Esophagus squamous epithelium (tissue), 4 donors: Measurements from ENCODE around the gene PHACTR1.

Experiments used
- CTCF ChIP-seq, 6 experiments: fragments of 450-650 bp in 4 of 6; fragments of 200-600 bp in 2 of 6; sonication (generic) in 2 of 6; IDR thresholded peaks; one replicate each; pipeline ENCODE4 v1.5.1; 2016 to 2019; ENCODE audit warnings: antibody characterized with exemption in 6 of 6, mild to moderate bottlenecking in 4 of 6, moderate library complexity in 4 of 6
- POLR2A ChIP-seq, 4 donors: fragments of 450-650 bp; IDR thresholded peaks; one replicate each; pipeline ENCODE4 v1.6.1; 2017; ENCODE audit warnings: antibody characterized with exemption in 4 of 4, mild to moderate bottlenecking in 4 of 4, moderate library complexity in 3 of 4

GRCh38 chr6:13105139-13105538 lies 388.6 kb downstream of the PHACTR1 start:
- TF ChIP-seq CTCF (IDR thresholded peaks at IDR 0.05) = no peak
- TF ChIP-seq POLR2A (IDR thresholded peaks at IDR 0.05) = no peak
